GM12801 (cell line): ENCODE results near the gene PRKCG.

Source experiments
- TF ChIP-seq, protein P1 (sequence below): IDR thresholded peaks from one replicate; pipeline ENCODE4 v1.5.1; 2011; ENCODE audit warnings: control low read depth; ENCODE audit not compliant: insufficient read length; ENCODE audit errors: extremely low read depth

PRKCG gene

DNA sequence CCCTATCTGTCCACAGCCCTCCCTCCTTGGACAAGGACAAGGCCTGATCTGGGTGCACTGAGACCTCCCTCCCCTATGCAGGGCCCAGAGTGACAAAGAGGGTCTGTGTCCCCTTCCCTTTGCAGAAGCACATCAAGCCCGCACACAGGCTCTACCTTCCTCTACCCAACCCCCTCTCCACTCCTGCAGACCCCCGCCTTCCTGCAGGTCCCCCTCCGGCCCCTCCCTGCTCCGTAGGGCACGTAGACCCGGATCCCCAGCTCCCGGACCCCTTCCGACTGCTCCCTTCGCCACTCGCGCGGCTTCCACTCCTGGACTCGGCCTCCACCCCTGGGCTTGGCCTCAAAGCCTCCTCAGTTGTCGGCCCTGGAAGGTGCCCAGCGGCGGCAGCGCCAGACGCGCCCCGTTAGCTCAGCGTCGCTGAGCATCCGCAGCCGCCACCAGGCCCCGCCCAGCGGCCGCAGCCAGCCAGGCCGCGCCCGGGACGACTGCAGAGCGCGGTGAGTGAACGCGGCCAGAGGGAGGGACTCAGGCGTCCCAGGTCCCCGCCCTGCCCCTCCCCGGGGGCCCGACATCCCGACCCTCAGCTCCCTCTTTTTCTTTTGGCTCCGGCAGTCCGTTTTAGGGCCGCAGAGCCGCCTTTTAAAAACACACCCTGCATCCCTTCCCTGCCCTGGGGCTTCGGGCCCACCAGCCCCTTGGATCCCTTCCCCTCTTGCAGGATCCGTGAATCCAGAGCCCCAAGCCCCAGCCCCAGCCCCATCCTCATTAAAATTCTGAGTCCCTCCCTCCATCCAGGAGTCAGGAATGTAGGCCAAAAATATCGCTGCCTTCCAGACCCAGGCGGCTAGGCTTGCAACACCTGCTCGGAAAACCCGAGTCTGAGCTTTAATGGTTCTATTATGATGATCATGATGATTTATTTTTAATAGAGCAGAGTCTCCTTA, 15.8 kb upstream of the PRKCG start:
- TF ChIP-seq, protein P1, sequence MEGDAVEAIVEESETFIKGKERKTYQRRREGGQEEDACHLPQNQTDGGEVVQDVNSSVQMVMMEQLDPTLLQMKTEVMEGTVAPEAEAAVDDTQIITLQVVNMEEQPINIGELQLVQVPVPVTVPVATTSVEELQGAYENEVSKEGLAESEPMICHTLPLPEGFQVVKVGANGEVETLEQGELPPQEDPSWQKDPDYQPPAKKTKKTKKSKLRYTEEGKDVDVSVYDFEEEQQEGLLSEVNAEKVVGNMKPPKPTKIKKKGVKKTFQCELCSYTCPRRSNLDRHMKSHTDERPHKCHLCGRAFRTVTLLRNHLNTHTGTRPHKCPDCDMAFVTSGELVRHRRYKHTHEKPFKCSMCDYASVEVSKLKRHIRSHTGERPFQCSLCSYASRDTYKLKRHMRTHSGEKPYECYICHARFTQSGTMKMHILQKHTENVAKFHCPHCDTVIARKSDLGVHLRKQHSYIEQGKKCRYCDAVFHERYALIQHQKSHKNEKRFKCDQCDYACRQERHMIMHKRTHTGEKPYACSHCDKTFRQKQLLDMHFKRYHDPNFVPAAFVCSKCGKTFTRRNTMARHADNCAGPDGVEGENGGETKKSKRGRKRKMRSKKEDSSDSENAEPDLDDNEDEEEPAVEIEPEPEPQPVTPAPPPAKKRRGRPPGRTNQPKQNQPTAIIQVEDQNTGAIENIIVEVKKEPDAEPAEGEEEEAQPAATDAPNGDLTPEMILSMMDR = no peak

DNA sequence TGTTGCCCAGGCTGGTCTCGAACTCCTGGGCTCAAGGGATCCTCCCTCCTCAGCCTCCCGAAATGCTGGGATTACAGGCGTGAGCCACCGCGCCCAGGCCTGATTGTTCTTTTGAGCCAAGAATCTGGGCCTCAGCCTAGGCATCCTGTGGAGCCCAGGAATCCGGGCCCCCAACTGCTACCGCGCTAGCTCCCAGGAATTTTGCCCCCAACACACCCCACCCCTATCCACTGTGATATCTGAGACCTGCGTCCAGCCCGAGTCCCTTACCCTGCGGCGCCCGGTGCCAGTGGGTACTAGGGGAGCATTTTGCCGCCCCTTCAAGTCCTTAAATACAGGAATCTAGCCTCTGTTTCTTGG, 15.2 kb upstream of the PRKCG start:
- TF ChIP-seq, protein P1 = no peak

DNA sequence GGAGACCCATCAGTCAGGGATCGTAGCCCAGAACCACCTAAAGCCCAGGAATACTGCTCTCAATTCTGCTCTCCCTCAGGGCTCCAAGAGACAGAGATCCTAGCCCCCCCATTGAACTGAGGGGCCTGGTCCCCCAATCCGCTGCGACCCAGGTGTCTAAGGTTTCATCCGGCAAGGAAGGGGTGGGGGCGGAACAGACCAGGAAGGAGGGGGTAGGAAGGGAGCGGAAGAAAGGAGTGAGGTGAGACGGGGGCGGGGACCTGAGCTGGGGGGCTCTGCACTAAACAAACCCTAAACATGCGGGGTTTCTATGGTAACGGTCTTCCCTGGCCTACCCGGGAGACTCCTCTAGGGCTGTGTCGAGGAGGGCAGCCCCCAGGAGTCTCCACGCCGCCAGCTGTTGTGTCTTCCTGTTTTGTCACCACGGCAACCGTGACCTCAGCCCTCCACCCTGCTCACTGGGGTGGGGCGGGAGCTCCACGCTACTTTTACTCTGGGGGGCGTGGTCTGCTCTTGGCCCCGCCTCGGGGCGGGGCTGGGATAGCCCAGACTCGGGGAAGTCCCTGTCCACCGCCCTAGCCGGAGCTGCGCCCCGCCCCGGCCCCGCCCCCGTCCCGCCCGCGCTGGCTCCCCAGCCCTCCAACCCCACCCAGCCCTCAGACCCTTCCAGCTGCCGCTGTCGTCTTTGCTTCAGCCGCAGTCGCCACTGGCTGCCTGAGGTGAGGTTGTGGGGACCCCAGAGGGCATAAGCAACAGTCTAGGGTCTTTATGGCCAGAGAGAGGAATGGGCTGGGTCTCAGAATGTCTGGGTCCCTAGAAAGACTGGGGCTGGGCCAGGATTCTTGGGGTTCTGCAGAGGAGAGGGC, 14.5 kb upstream of the PRKCG start, which contains the start of gene MYADM:
Gene MYADM (plus strand): TSS at position 659 of the 866 bp plus-strand sequence. CDS start 5,647 bp downstream, outside the sequence.
- TF ChIP-seq, protein P1 = no peak

DNA sequence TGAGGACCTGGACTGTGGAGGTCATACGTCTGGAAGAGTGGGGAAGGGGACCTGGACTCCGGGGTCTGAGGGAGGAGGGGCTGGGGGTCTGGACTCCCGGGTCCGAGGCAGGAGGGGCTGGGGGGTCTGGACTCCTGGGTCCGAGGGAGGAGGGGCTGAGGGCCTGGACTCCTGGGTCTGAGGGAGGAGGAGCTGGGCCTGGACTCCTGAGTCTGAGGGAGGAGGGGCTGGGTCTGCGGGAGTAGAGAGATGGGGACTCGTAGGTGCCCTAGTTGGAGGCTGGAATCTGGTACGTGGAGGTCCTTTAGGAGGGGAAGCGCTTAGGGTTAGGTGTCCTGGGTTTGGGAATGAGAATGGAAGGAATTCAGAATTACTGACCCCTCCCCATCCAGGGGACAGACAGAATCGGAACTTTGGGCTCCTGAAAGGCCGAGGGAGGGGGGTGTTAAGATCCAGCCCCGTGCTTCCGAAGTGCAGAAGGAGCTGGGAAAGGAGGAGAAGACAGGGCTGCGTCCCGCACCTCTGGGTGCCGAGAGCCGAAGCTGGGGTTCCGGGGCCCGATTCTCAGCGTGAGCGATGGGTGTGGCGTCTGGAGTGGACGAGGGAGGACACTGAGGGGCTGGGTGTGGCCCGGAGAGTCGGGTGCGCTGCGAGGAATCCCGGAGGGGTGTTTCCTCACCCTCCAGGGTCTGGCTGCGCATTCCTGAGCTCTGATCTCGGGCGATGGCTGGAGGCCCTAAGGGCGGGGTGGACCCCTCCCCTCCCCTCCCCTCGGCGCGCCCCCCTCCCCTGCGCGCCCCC, 13.7 kb upstream of the PRKCG start:
- TF ChIP-seq, protein P1 = no peak

DNA sequence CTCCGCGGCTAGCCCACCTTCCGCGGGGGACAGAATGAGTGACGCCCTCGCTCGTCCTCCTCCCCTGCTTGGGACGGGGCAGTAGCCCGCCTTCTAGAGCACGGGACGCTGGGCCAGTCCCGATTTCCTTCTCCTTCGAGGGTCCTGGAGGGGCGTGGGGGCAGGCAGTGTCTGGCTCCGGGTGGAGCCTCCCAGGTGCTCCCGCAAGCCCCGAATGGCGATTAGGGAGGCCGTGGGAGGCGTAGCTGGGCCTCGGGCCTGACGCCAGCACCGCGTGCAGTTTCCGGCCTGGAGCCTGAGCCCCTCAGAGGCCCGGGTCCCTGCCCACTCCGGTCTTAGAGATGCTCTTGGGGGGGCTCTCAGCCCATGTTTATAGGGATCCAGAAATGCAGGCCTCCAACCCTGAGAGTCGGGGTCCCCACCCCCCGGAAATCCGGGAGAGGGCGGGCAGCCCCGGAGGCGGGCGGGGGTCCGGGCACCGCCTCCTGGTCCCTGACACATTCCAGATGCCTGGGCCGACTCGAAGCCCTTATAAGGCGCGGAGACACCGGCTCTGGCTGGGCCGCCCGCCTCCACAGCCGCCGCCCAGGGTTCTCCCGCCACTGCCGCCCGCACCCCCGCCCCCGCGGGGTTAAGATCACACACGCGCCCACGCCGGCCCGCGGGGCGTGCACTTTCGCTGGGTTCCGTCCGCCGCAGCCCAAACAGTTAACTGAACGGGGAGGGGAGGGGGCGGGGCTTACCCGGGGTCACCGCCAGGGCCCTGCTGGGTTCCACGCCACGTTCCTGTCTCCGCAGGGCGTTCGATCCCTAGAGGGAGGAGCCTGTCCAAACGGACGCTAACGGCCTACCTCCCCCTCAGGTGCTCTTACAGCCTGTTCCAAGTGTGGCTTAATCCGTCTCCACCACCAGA, 12.8 kb upstream of the PRKCG start:
- TF ChIP-seq, protein P1 = no peak

DNA sequence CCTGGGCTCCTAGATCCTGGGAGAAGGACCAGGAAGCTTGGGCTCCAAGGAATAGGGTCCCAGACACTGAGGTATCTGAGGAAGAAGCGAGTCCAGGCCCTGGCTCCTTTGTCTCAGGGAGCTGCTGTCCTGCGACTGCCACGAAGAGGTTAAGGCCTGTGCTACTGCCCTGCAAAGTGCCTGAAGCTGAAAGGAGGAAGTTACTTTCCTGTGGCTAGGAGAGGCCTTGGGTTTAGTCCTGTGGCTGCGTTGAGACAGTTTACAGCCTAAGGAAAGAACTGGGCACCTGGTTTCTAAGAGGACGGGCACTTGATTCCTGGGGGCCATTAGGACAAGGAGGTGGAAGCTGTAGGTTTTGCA, 11.5 kb upstream of the PRKCG start:
- TF ChIP-seq, protein P1 = no peak
